ENCODE data around the gene PLD3.

GRCh38 chr19:40419780-40420179 lies 71.3 kb downstream of the PLD3 start:
- no peak for TF ChIP-seq POLR2A (IDR thresholded peaks at IDR 0.05)
- TF ChIP-seq CTCF (IDR thresholded peaks at IDR 0.05 in 8 of 11, conservative IDR thresholded peaks at IDR 0.05 in 3 of 11), result no peak

All from spleen (tissue), 7 donors.